ENCODE data around the gene ZNF556.

DNA sequence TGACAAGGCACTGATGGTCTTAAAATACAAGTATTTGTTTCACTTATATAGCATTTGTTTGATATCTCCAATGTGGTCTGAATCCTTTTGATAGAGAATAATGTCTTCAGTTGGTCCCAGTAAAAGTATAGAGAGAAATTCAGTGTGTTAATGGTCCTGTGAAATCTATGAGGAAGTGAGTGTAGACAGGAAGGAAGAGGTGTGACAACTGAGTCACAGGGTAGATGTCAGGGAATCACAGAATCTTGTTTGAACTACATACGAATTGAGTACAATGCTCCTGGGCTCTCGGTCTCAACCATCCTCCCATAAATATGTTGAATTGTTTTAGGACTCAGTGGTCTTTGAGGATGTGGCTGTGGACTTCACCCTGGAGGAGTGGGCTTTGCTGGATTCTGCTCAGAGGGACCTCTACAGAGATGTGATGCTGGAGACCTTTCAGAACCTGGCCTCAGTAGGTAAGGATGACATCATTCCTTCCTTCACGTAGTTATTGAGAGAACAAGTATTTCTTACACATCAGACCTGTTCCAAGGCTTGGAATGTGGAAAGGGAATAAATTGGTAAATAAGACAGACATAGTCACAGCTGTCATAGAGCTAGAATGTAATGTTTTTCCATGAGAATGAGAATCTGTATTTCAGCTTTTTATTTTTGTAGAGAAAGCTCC is 16.7 kb upstream of the ZNF556 start:
- TF ChIP-seq POLR2A (IDR thresholded peaks at IDR 0.05; ENCODE audit: low read length) (no peak), GATA1 (IDR thresholded peaks at IDR 0.05; ENCODE audit: low read depth, low read length) (no peak)

All from erythroblast (primary cell).